ENCODE results near the gene PLD1. TPM values are rescaled to one million over a fixed set of nuclear protein-coding genes. Genes with fewer than 3 reads are reported as not detected.

The PLD1 gene
- 32.8 and 40.7 TPM in 2 replicates for total RNA-seq

GRCh38 chr3:171809861-171810628 is at the start of gene PLD1:
Gene PLD1, minus strand, starts transcription at chr3:171810483. Its CDS starts 72,432 bp downstream, at chr3:171738051.

GRCh38 chr3:171842864-171843518 is 32.7 kb upstream of the PLD1 start, which contains the start of gene TMEM212:
Gene TMEM212, plus strand, starts transcription at chr3:171843349. Its CDS starts 35 bp downstream, at chr3:171843384.

Other genes starting within 250 kb of the PLD1 start
- gene TMEM212, start 32.9 kb upstream of the PLD1 start, total RNA-seq, result not detected in 2 replicates
- gene FNDC3B, start 229.1 kb upstream of the PLD1 start, total RNA-seq, result 227 and 276 TPM in 2 replicates

All from hair follicle dermal papilla cell (primary cell).